GM23248 (cell line): ENCODE measurements around the gene DMKN. TPM values are rescaled to one million over a fixed set of nuclear protein-coding genes. Genes with fewer than 3 reads are reported as not detected.

Experiments used
- DNase-seq: peaks from one replicate; pipeline ENCODE4 v3.0.0-alpha.2; 2015
- H2AFZ ChIP-seq: fragments of 200-600 bp; sonication (generic); 2 replicates; pipeline ENCODE4 v1.6.1; 2016; ENCODE audit warnings: antibody characterized with exemption
- H3F3A ChIP-seq: fragments of 200-600 bp; sonication (generic); 2 replicates; pipeline ENCODE4 v1.6.1; 2016; ENCODE audit warnings: mild to moderate bottlenecking, antibody characterized with exemption, mixed run types; ENCODE audit not compliant: insufficient read depth
- H3K27ac ChIP-seq: fragments of 200-600 bp; sonication (generic); 2 replicates; pipeline ENCODE4 v1.5.1; 2016; ENCODE audit warnings: mild to moderate bottlenecking
- H3K27me3 ChIP-seq: fragments of 200-600 bp; sonication (generic); replicated peaks from 2 replicates; pipeline ENCODE4 v1.6.1; 2016; ENCODE audit warnings: mild to moderate bottlenecking; ENCODE audit not compliant: insufficient read depth
- H3K36me3 ChIP-seq: fragments of 200-600 bp; sonication (generic); 2 replicates; pipeline ENCODE4 v1.6.1; 2016; ENCODE audit warnings: low read depth, mild to moderate bottlenecking
- H3K4me1 ChIP-seq: fragments of 200-600 bp; sonication (generic); 2 replicates; pipeline ENCODE4 v1.6.1; 2016; ENCODE audit warnings: mild to moderate bottlenecking; ENCODE audit not compliant: insufficient read depth
- H3K4me2 ChIP-seq: fragments of 200-600 bp; sonication (generic); one replicate; pipeline ENCODE4 v1.6.1; 2016; ENCODE audit warnings: mild to moderate bottlenecking; ENCODE audit not compliant: unreplicated experiment
- H3K4me3 ChIP-seq: fragments of 200-600 bp; sonication (generic); 2 replicates; pipeline ENCODE4 v1.5.1; 2016; ENCODE audit warnings: mild to moderate bottlenecking
- H3K79me2 ChIP-seq: fragments of 200-600 bp; sonication (generic); 2 replicates; pipeline ENCODE4 v1.6.1; 2016; ENCODE audit warnings: mild to moderate bottlenecking; ENCODE audit not compliant: insufficient read depth
- H3K9ac ChIP-seq: fragments of 200-600 bp; sonication (generic); 2 replicates; pipeline ENCODE4 v1.6.1; 2016; ENCODE audit warnings: mild to moderate bottlenecking
- H3K9me2 ChIP-seq: fragments of 200-600 bp; sonication (generic); 2 replicates; pipeline ENCODE4 v1.6.1; 2016; ENCODE audit warnings: mixed run types, mild to moderate bottlenecking, moderate library complexity; ENCODE audit not compliant: insufficient read depth
- H3K9me3 ChIP-seq: fragments of 200-600 bp; sonication (generic); one replicate; pipeline ENCODE4 v1.6.1; 2017; ENCODE audit warnings: low read depth
- H4K20me1 ChIP-seq: fragments of 200-600 bp; sonication (generic); 2 replicates; pipeline ENCODE4 v1.6.0; 2016; ENCODE audit not compliant: insufficient read depth
- EZH2 ChIP-seq: fragments of 200-600 bp; sonication (generic); IDR thresholded peaks from 2 replicates; pipeline ENCODE4 v1.6.1; 2018; ENCODE audit warnings: antibody characterized with exemption, mild to moderate bottlenecking; ENCODE audit not compliant: insufficient read depth, poor library complexity, severe bottlenecking
- EZH2phosphoT487 ChIP-seq: fragments of 200-600 bp; sonication (generic); IDR thresholded peaks from 2 replicates; pipeline ENCODE4 v1.6.1; 2018; ENCODE audit warnings: antibody characterized with exemption, moderate library complexity, mild to moderate bottlenecking, low read depth; ENCODE audit not compliant: insufficient read depth
- WGBS, 2 experiments: methylation state at CpG; one replicate each; pipeline ENCODE4 v1.1.6; 2015 to 2017; ENCODE audit warnings: low lambda C conversion rate in 2 of 2, low coverage in 1 of 2; ENCODE audit errors: missing lambda C conversion rate in 2 of 2; 5-methylcytosine and 5-hydroxymethylcytosine counted together
- in situ Hi-C: fragments of 300-500 bp; cut with MboI; formaldehyde crosslinking; loops from 2 replicates; pipeline ENCODE4 v1.15.0; 2020
- polyA plus RNA-seq: library from polyadenylated mRNA; unstranded; fragments of >200 nt; fragmentation: Nextera tagmentation; extraction: Ambion mirVana; gene quantifications from 2 replicates; pipeline ENCODE4 v1.2.1, GENCODE V29; 2016
- total RNA-seq: library from RNA; depleted of rRNA; stranded (reverse); fragments of >200 nt; shearing (Covaris generic); gene quantifications from 2 replicates; pipeline ENCODE4 v1.2.3, GENCODE V29; 2014

The DMKN gene
- total and polyA plus RNA-seq, 2 experiments from 2014 or later: 25.4 to 34.5 TPM

DNA sequence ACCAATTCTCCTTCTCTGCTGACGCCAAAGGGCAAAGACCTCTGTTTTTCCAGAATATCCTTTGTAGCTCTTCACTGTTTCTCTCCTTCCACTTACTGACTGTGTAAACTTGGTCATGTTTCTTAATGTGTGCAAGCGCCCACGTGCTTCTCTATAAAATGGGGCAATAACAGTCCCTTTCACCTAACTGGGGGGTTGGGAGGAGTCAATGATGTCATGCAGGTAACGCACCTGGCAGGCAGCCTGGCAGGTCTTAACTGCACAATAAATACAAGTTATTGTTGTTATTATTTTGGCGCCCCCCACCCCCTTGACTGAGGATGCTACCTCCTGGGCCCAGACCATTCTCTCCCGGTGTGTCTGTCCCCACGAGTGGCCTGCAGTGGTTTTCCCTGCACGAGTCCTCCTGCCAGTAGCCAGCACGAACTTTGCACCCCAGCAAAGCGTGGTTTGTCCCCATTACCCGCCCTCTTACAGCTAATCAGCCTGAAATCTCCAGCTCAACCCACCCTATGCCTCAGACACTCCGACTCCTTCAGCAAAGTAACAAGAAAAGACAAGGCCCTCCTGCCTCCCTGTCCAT lies 9.4 kb upstream of the DMKN start:
- Histone ChIP-seq H3K27me3 (no peaks in the 10 kb centered on the region), H2AFZ (no peak overlapping the region), H3K79me2 (no peaks in the 10 kb centered on the region), H3K9ac (no peak overlapping the region), H3K4me3 (no peak overlapping the region), H3K4me1 (peaks cover 21% of the 10 kb centered on the region), H3K27ac (no peak overlapping the region), H3K36me3 (no peaks in the 10 kb centered on the region), H3K9me2 (no peaks in the 10 kb centered on the region), H4K20me1 (no peaks in the 10 kb centered on the region), H3F3A (peaks cover 12% of the 10 kb centered on the region; the same call in 1 of the 2 replicates), H3K4me2 (no peak overlapping the region), H3K9me3 (no peaks in the 10 kb centered on the region)
- in situ Hi-C loops: no loop called here
- 82 to 85% methylated on average over 12 of the region's 12 CpGs for WGBS, 2 experiments
- no peak for DNase-seq
- no peak for TF ChIP-seq EZH2
- TF ChIP-seq EZH2phosphoT487: no peak

DNA sequence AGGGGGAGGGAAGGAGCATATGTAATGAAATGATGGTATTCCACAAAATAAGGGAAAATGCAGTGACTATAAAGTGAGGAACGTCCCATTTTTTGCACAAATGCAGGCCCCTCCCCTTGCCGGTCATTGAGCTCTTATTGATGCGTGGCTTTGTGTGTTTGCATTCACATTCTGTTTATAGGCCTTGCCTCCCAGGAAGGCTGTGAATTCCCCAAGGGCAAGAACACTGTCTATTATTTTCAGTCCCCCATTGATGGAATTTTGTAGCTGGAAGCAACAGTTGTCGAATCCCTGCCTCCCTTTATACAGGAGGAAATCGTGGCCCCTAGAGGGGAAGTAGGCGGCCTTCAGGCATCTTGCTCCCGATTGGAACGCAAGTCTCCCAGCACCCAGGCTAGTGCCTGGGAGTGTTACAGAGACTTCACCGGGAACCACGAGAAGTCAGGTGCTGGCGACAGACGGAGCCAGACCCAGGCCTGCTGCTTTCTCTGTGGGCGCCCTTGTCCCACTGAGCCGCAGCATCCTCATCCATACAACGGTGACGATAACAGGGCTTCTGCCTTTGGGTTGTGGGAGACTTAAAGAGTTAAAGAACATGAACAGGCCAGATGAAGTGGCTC lies 7.8 kb upstream of the DMKN start:
- TF ChIP-seq EZH2phosphoT487: no peak
- TF ChIP-seq EZH2: no peak
- no peak overlapping the region for H2AFZ ChIP-seq
- H3K79me2 ChIP-seq: no peaks in the 10 kb centered on the region
- peaks cover 12% of the 10 kb centered on the region; the same call in 1 of the 2 replicates for H3F3A ChIP-seq
- H3K36me3 ChIP-seq: no peaks in the 10 kb centered on the region
- WGBS, 2 experiments: 75 to 76% methylated on average over 16 of the region's 16 CpGs
- H3K27ac ChIP-seq: no peak overlapping the region
- DNase-seq: no peak
- no peaks in the 10 kb centered on the region for H4K20me1 ChIP-seq
- H3K27me3 ChIP-seq: no peaks in the 10 kb centered on the region
- H3K4me3 ChIP-seq: no peak overlapping the region
- H3K4me1 ChIP-seq: peaks cover 18% of the 10 kb centered on the region
- no peaks in the 10 kb centered on the region for H3K9me3 ChIP-seq
- no peaks in the 10 kb centered on the region for H3K9me2 ChIP-seq
- no peak overlapping the region for H3K9ac ChIP-seq
- H3K4me2 ChIP-seq: no peak overlapping the region
- in situ Hi-C loops: no loop called here

DNA sequence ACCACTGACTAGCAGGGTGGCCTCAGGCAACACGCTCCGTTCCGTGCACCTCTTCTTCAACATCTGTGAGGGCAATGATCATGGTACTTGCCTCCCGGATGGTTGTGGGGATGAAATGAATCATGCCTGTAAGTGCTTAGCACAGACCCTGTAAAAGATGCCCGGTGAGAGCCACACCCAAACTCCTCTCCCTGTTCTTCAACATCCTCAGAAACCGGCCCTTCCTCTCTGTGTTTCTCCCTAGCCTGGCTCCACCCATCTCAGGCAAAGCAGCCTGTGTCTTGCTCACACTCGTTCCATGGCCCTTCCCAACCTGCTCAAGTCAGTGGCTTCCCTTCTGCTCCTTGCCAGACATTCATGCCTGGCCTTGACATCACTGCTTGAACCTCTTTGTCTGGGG lies 5.8 kb upstream of the DMKN start:
- H3K9ac ChIP-seq: peak overlapping the region; percentile 65; the same call in 1 of the 2 replicates
- no peaks in the 10 kb centered on the region for H4K20me1 ChIP-seq
- H3K4me1 ChIP-seq: peaks cover 21% of the 10 kb centered on the region
- H3K9me2 ChIP-seq: no peaks in the 10 kb centered on the region
- in situ Hi-C loops: no loop called here
- 11 to 13% methylated on average over 7 of the region's 7 CpGs for WGBS, 2 experiments
- peak overlapping the region; percentile 61 for H2AFZ ChIP-seq
- no peaks in the 10 kb centered on the region for H3K9me3 ChIP-seq
- H3K36me3 ChIP-seq: no peaks in the 10 kb centered on the region
- peaks cover 12% of the 10 kb centered on the region; the same call in 1 of the 2 replicates for H3F3A ChIP-seq
- H3K27me3 ChIP-seq: no peaks in the 10 kb centered on the region
- TF ChIP-seq EZH2 (no peak), EZH2phosphoT487 (no peak)
- no peaks in the 10 kb centered on the region for H3K79me2 ChIP-seq
- peak overlapping the region; percentile 88 for H3K27ac ChIP-seq
- no peak overlapping the region for H3K4me3 ChIP-seq
- DNase-seq: peak; percentile 78
- peak overlapping the region; percentile 13 for H3K4me2 ChIP-seq

- no peaks in the 10 kb centered on the region for H3K9me3 ChIP-seq
- no peaks in the 10 kb centered on the region for H3K36me3 ChIP-seq
- TF ChIP-seq EZH2 (no peak), EZH2phosphoT487 (no peak)
- H3K27ac ChIP-seq: peak overlapping the region; percentile 88
- WGBS, 2 experiments: 3 to 4% methylated on average over 6 of the region's 6 CpGs
- peak overlapping the region; percentile 65 for H3K9ac ChIP-seq
- H3K79me2 ChIP-seq: no peaks in the 10 kb centered on the region
- peaks cover 12% of the 10 kb centered on the region; the same call in 1 of the 2 replicates for H3F3A ChIP-seq
- peak overlapping the region; percentile 27; the same call in 1 of the 2 replicates for H2AFZ ChIP-seq
- no peaks in the 10 kb centered on the region for H4K20me1 ChIP-seq
- DNase-seq: peak; percentile 98
- in situ Hi-C loops: no loop called here
- H3K4me1 ChIP-seq: peaks cover 26% of the 10 kb centered on the region
- H3K4me3 ChIP-seq: peak overlapping the region; percentile 21
- peak overlapping the region; percentile 50 for H3K4me2 ChIP-seq
- H3K9me2 ChIP-seq: no peaks in the 10 kb centered on the region
- H3K27me3 ChIP-seq: no peaks in the 10 kb centered on the region
Observed at GRCh38 chr19:35518313-35518712, 4.9 kb upstream of the DMKN start.
